IMR-90 (cell line): ENCODE data around the gene SIPA1L3. TPM values are rescaled to one million over a fixed set of nuclear protein-coding genes. Genes with fewer than 3 reads are reported as not detected.

Experiments
- ATAC-seq: fragments of 200-7000 bp; cut with Tn5 transposase; 2 replicates; pipeline ENCODE4 v1.9.1; 2020; ENCODE audit warnings: low read depth, mild to moderate bottlenecking, moderate library complexity
- BruUV-seq: library from RNA; stranded (reverse); fragments of 400-500 nt; replicated peaks from 2 replicates; lab custom pipeline; 2021; lab: Mats Ljungman, UMichigan
- CTCF ChIA-PET: fragments of 300-600 bp; formaldehyde crosslinking; extraction: SDS; loops from one replicate; lab custom pipeline; 2021; ENCODE audit warnings: antibody characterized with exemption; lab: Yijun Ruan, JAX
- POLR2A ChIA-PET: fragments of 300-600 bp; sonication (Branson Sonifier 250); formaldehyde crosslinking; loops from one replicate; lab custom pipeline; 2022; ENCODE audit warnings: antibody characterized with exemption; ENCODE audit not compliant: unreplicated experiment; lab: Charles Lee
- DNase-seq: peaks from one replicate; pipeline ENCODE4 v3.0.0; 2013
- H2AFZ ChIP-seq: replicated peaks from 2 replicates; pipeline ENCODE3; 2013; ENCODE audit warnings: low read length, mild to moderate bottlenecking; ENCODE audit not compliant: poor library complexity
- H2AK5ac ChIP-seq: 2 replicates; pipeline ENCODE4 v1.6.1; 2013; ENCODE audit warnings: low read depth, low read length, inconsistent platforms
- H2AK9ac ChIP-seq: replicated peaks from 2 replicates; pipeline ENCODE3; 2013; ENCODE audit warnings: mild to moderate bottlenecking, low read depth, low read length, moderate library complexity; ENCODE audit not compliant: poor library complexity
- H2BK120ac ChIP-seq: 2 replicates; pipeline ENCODE4 v1.6.1; 2013; ENCODE audit warnings: low read depth, low read length, inconsistent platforms
- H2BK15ac ChIP-seq: 3 replicates; pipeline ENCODE4 v1.6.1; 2013; ENCODE audit warnings: low read depth, low read length, inconsistent platforms
- H2BK20ac ChIP-seq: 2 replicates; pipeline ENCODE4 v1.6.1; 2013; ENCODE audit warnings: low read depth, mild to moderate bottlenecking, inconsistent platforms, low read length, moderate library complexity
- H2BK5ac ChIP-seq: 2 replicates; pipeline ENCODE4 v1.6.1; 2013; ENCODE audit warnings: mild to moderate bottlenecking, low read depth, low read length, inconsistent platforms; ENCODE audit not compliant: poor library complexity, severe bottlenecking
- H3K14ac ChIP-seq: replicated peaks from 2 replicates; pipeline ENCODE4 v1.6.1; 2013; ENCODE audit warnings: low read depth, low read length, inconsistent platforms
- H3K18ac ChIP-seq: 2 replicates; pipeline ENCODE4 v1.6.1; 2013; ENCODE audit warnings: low read depth, low read length, control low read depth
- H3K23ac ChIP-seq: 2 replicates; pipeline ENCODE4 v1.6.1; 2013; ENCODE audit warnings: low read depth, low read length, inconsistent platforms
- H3K27ac ChIP-seq: 2 replicates; pipeline ENCODE4 v1.5.1; 2013; ENCODE audit warnings: mild to moderate bottlenecking, control low read depth, low read length; ENCODE audit not compliant: insufficient read depth
- H3K27me3 ChIP-seq: 2 replicates; pipeline ENCODE4 v1.6.1; 2013; ENCODE audit warnings: low read length; ENCODE audit not compliant: control insufficient read depth, insufficient read depth
- H3K36me3 ChIP-seq: 2 replicates; pipeline ENCODE4 v1.6.1; 2013; ENCODE audit warnings: low read length, mixed read lengths; ENCODE audit not compliant: control insufficient read depth, insufficient read depth
- H3K4ac ChIP-seq: 2 replicates; pipeline ENCODE4 v1.6.1; 2013; ENCODE audit warnings: low read depth, low read length, inconsistent platforms
- H3K4me1 ChIP-seq: 2 replicates; pipeline ENCODE4 v1.6.1; 2013; ENCODE audit warnings: low read length, mixed read lengths; ENCODE audit not compliant: control insufficient read depth, insufficient read depth
- H3K4me2 ChIP-seq: 2 replicates; pipeline ENCODE4 v1.6.1; 2013; ENCODE audit warnings: low read depth, mild to moderate bottlenecking, control low read depth, low read length, moderate library complexity
- H3K4me3 ChIP-seq: 2 replicates; pipeline ENCODE4 v1.5.1; 2013; ENCODE audit warnings: low read depth, mild to moderate bottlenecking, control low read depth, low read length, moderate library complexity; ENCODE audit not compliant: insufficient read depth
- H3K56ac ChIP-seq: 2 replicates; pipeline ENCODE4 v1.6.1; 2013; ENCODE audit warnings: low read length, inconsistent platforms; ENCODE audit not compliant: insufficient read depth; ENCODE audit errors: extremely low read depth
- H3K79me1 ChIP-seq, 2 experiments: 2 replicates each; pipeline ENCODE4 v1.6.1; 2013; ENCODE audit warnings: low read length in 2 of 2, inconsistent platforms in 1 of 2, low read depth in 1 of 2
- H3K9ac ChIP-seq: 2 replicates; pipeline ENCODE4 v1.6.1; 2013; ENCODE audit warnings: low read depth, low read length, control low read depth
- H3K9me1 ChIP-seq: 2 replicates; pipeline ENCODE4 v1.6.1; 2013; ENCODE audit warnings: low read length, inconsistent platforms; ENCODE audit not compliant: insufficient read depth
- H3K9me3 ChIP-seq: 2 replicates; pipeline ENCODE4 v1.6.1; 2013; ENCODE audit warnings: low read length; ENCODE audit not compliant: control insufficient read depth, insufficient read depth
- H4K20me1 ChIP-seq: 2 replicates; pipeline ENCODE4 v1.6.1; 2013; ENCODE audit warnings: low read length, inconsistent platforms; ENCODE audit not compliant: insufficient read depth
- H4K5ac ChIP-seq: 2 replicates; pipeline ENCODE4 v1.6.1; 2013; ENCODE audit warnings: mild to moderate bottlenecking, low read depth, low read length, control low read depth
- H4K8ac ChIP-seq, 2 experiments: 2 replicates each; pipeline ENCODE4 v1.6.1; 2013; ENCODE audit warnings: low read depth in 2 of 2, low read length in 2 of 2, control low read depth in 1 of 2, inconsistent platforms in 1 of 2
- H4K91ac ChIP-seq: 2 replicates; pipeline ENCODE4 v1.6.1; 2013; ENCODE audit warnings: low read depth, low read length, inconsistent platforms; ENCODE audit not compliant: insufficient read depth
- CTCF ChIP-seq: conservative IDR thresholded peaks from 2 replicates; pipeline ENCODE4 v1.5.1; 2012; ENCODE audit warnings: mild to moderate bottlenecking, low read depth, low read length, improper control_type of control experiment
- ELK1 ChIP-seq: fragments of 150-350 bp; IDR thresholded peaks from 2 replicates; pipeline ENCODE4 v1.6.1; 2016; ENCODE audit warnings: low read depth, mild to moderate bottlenecking, low read length, moderate library complexity, borderline replicate concordance
- WGBS, 2 experiments: methylation state at CpG; one replicate each; pipeline versions ENCODE4 v1.1.5 to v1.1.7; 2013; ENCODE audit warnings: missing lambda C conversion rate in 2 of 2; ENCODE audit not compliant: insufficient read length in 1 of 2; ENCODE audit errors: extremely low coverage in 2 of 2; 5-methylcytosine and 5-hydroxymethylcytosine counted together
- dilution Hi-C: fragments of 300-500 bp; cut with HindIII; formaldehyde crosslinking; loops from one replicate; pipeline ENCODE4 v1.14.3; 2018; ENCODE audit warnings: low sequenced_read_pairs; ENCODE audit not compliant: unreplicated experiment
- in situ Hi-C: fragments of 300-500 bp; cut with MboI; formaldehyde crosslinking; loops from 3 replicates; pipeline ENCODE4 v1.14.3; 2019; ENCODE audit warnings: low sequenced_read_pairs, inconsistent platforms, mixed read lengths
- intact Hi-C: fragments of 100-400 bp; cut with micrococcal nuclease; formaldehyde crosslinking; loops from 2 replicates; pipeline ENCODE4 v1.10.0; 2022
- polyA plus RNA-seq, 3 experiments: library from polyadenylated mRNA; depleted of rRNA; stranded (reverse); fragments of >200 nt; gene quantifications; 2 replicates each; pipeline ENCODE4 v1.2.3, GENCODE V29; 2012; ENCODE audit warnings: low replicate concordance in 1 of 3
- total RNA-seq: library from RNA; depleted of rRNA; stranded (reverse); fragments of >200 nt; gene quantifications from 2 replicates; pipeline ENCODE4 v1.2.3, GENCODE V29; 2012

Gene SIPA1L3
- total and polyA plus RNA-seq, 2 of the 4 experiments (the other 2 are of a cell fraction) = 4.1 to 9.4 TPM

- no CpG with 5 or more reads among the region's 1 CpG for WGBS, 2 experiments
- dilution Hi-C loops = no loop called here
Measured at GRCh38 chr19:37938353-37938752, 31.3 kb downstream of the SIPA1L3 start.

More at GRCh38 chr19:37938353-37938752, 31.3 kb downstream of the SIPA1L3 start:
- ChIA-PET POLR2A (no interaction called here), CTCF (no interaction called here)
- no peak overlapping the region for H2BK120ac ChIP-seq
- no peak overlapping the region for H2BK20ac ChIP-seq
- ATAC-seq (no peak), DNase-seq (no peak)
- H3K27me3 ChIP-seq = no peaks in the 10 kb centered on the region
- peaks cover 9% of the 10 kb centered on the region for H3K9me3 ChIP-seq
- H2BK5ac ChIP-seq = no peak overlapping the region
- H2BK15ac ChIP-seq = no peak overlapping the region
- H4K5ac ChIP-seq = no peak overlapping the region
- no peak overlapping the region for H4K91ac ChIP-seq
- H2AFZ ChIP-seq = no peak overlapping the region
- no peak overlapping the region for H3K23ac ChIP-seq
- peaks cover 5% of the 10 kb centered on the region for H3K4me1 ChIP-seq
- no peak for TF ChIP-seq CTCF
- no peak for TF ChIP-seq ELK1
- intact Hi-C loops = no loop called here
- no peak overlapping the region for H3K4ac ChIP-seq
- peaks cover 10% of the 10 kb centered on the region for H3K9me1 ChIP-seq
- H4K20me1 ChIP-seq = peaks cover 16% of the 10 kb centered on the region
- in situ Hi-C loops = no loop called here
- H3K4me3 ChIP-seq = no peak overlapping the region
- no TSS peak for BruUV-seq
- H3K18ac ChIP-seq = no peak overlapping the region
- peaks cover 59 to 88% of the 10 kb centered on the region in 2 experiments for H3K79me1 ChIP-seq
- no peak overlapping the region for H3K14ac ChIP-seq
- no peak overlapping the region for H3K56ac ChIP-seq
- no peak overlapping the region for H2AK9ac ChIP-seq
- no peak overlapping the region for H3K4me2 ChIP-seq
- H3K36me3 ChIP-seq = peaks cover 3% of the 10 kb centered on the region; the same call in 1 of the 2 replicates
- no peak overlapping the region for H2AK5ac ChIP-seq
- H4K8ac ChIP-seq = no peak overlapping the region
- H3K27ac ChIP-seq = no peak overlapping the region
- no peak overlapping the region for H3K9ac ChIP-seq
